Naive B cell (primary cell): Measurements from ENCODE around the gene ANKMY1. TPM values are rescaled to one million over a fixed set of nuclear protein-coding genes. Genes with fewer than 3 reads are reported as not detected.

Experiments
- ATAC-seq, 2 donors: fragments of 150-1000 bp; cut with Tn5 transposase; 2 replicates each; pipeline ENCODE4 v1.10.0; 2021; ENCODE audit warnings: low read depth in 2 of 2, mild to moderate bottlenecking in 2 of 2, moderate library complexity in 2 of 2
- DNase-seq: peaks from one replicate; pipeline ENCODE4 v3.0.0; 2022
- H3K27ac Mint-ChIP-seq, 6 donors: one replicate each; pipeline ENCODE4 v1.8.0; 2020 to 2022; ENCODE audit warnings: mild to moderate bottlenecking in 6 of 6, mixed read lengths in 6 of 6, moderate library complexity in 5 of 6, inconsistent platforms in 2 of 6
- H3K27me3 Mint-ChIP-seq, 3 donors: one replicate each; pipeline ENCODE4 v1.8.0; 2021 to 2022; ENCODE audit warnings: mixed read lengths in 3 of 3, mild to moderate bottlenecking in 1 of 3
- H3K36me3 Mint-ChIP-seq, 2 donors: one replicate each; pipeline ENCODE4 v1.8.0; 2020 to 2022; ENCODE audit warnings: mixed read lengths in 2 of 2, inconsistent platforms in 1 of 2, mild to moderate bottlenecking in 1 of 2
- H3K4me1 Mint-ChIP-seq, 3 donors: one replicate each; pipeline ENCODE4 v1.8.0; 2020 to 2022; ENCODE audit warnings: mixed read lengths in 3 of 3, inconsistent platforms in 1 of 3, mild to moderate bottlenecking in 1 of 3, moderate library complexity in 1 of 3
- H3K4me3 Mint-ChIP-seq, 8 donors: one replicate each; pipeline ENCODE4 v1.8.0; 2020 to 2022; ENCODE audit warnings: mild to moderate bottlenecking in 8 of 8, mixed read lengths in 8 of 8, moderate library complexity in 8 of 8, inconsistent platforms in 2 of 8
- H3K9me3 Mint-ChIP-seq, 7 donors: one replicate each; pipeline ENCODE4 v1.8.0; 2020 to 2022; ENCODE audit warnings: mixed read lengths in 7 of 7, mild to moderate bottlenecking in 5 of 7, inconsistent platforms in 2 of 7, moderate library complexity in 1 of 7
- polyA plus RNA-seq, 6 donors: library from polyadenylated mRNA; unstranded; fragments of 300-500 nt; fragmentation: Illumina TruSeq; gene quantifications; one replicate each; pipeline ENCODE4 v1.2.3, GENCODE V29; 2021; ENCODE audit warnings: low read depth in 6 of 6

Gene ANKMY1
- polyA plus RNA-seq, 6 donors from 2014 or later = 5.8 to 21.1 (median 8.9) TPM

DNA sequence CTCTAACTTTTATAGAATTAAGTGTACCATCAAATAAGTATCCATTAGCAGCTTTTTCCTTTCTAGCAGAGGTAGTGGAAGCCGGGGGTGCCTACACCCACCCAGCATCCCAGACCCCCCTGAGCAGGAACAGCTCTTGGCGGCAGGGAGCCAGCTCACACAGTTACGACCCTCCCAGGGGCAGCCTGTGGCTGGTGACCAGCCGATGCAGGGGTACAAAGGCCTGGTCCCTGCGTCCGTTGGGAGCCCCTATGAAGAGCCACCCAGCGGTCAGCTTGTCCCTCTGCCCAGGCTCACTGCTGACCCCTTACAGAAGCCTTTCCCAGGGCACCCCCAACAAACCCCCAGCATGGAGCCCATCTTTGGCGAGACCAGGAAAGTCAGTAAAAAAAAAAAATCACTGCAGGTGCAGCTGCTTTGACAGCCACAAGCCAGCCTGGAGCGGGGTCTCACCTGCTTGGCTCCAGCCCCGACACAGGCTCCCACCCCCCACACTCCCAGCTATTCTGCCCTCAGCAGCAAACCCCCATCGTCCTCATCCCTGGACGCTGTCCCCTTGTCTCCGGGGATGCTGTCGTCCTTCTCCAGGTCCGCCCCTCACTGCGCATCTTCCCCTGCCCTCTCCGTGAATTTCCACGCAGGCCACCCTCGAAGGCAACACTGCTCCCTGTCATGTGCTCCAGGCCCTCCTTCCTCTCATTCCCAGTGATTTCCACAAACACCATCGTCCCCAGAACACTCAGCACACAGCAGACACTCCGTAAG lies 79.3 kb downstream of the ANKMY1 start:
- no peak for DNase-seq
- Mint-ChIP-seq H3K9me3 (peaks cover 7 to 34% (median 20%) of the 10 kb centered on the region in 7 donors), H3K36me3 (peaks cover 15 to 28% of the 10 kb centered on the region in 2 donors), H3K27me3 (no peaks in the 10 kb centered on the region), H3K4me3 (no peak overlapping the region), H3K27ac (no peak overlapping the region), H3K4me1 (no peaks in the 10 kb centered on the region)
- no peak for ATAC-seq

- Mint-ChIP-seq H3K36me3 (peaks cover 19 to 33% of the 10 kb centered on the region in 2 donors), H3K4me3 (no peak overlapping the region), H3K4me1 (no peaks in the 10 kb centered on the region), H3K27me3 (no peaks in the 10 kb centered on the region), H3K9me3 (peaks cover 10 to 40% (median 26%) of the 10 kb centered on the region in 7 donors), H3K27ac (no peak overlapping the region)
- ATAC-seq = no peak
- DNase-seq = no peak
Measured at GRCh38 chr2:240477916-240478315, 79.9 kb downstream of the ANKMY1 start.

DNA sequence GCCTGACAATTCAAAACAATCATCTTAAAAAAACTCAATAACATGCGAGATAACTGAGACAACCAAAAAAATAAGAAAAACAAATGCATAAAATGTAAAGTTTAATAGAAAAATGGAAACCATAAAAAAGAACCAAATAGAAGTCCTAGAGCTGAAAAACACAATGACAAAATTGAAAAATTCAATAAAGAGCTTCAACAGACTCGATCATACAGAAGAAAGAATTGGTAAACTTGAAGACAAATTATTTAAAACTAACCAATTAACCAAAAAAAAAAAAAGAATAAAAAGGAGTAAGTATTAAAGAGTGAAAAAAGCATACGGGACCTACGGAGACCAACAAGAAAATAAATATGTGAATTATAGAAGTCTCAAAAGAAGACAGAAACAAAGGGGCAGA lies 84.6 kb downstream of the ANKMY1 start:
- no peak for ATAC-seq
- DNase-seq = no peak
- Mint-ChIP-seq H3K9me3 (peaks cover 7 to 51% (median 31%) of the 10 kb centered on the region in 7 donors), H3K4me3 (no peak overlapping the region), H3K27ac (peak overlapping the region in 1 of 6 donors; percentile 42), H3K36me3 (peaks cover 23% of the 10 kb centered on the region in 2 donors), H3K27me3 (no peaks in the 10 kb centered on the region), H3K4me1 (peaks cover 2 to 5% (median 4%) of the 10 kb centered on the region in 3 donors)

DNA sequence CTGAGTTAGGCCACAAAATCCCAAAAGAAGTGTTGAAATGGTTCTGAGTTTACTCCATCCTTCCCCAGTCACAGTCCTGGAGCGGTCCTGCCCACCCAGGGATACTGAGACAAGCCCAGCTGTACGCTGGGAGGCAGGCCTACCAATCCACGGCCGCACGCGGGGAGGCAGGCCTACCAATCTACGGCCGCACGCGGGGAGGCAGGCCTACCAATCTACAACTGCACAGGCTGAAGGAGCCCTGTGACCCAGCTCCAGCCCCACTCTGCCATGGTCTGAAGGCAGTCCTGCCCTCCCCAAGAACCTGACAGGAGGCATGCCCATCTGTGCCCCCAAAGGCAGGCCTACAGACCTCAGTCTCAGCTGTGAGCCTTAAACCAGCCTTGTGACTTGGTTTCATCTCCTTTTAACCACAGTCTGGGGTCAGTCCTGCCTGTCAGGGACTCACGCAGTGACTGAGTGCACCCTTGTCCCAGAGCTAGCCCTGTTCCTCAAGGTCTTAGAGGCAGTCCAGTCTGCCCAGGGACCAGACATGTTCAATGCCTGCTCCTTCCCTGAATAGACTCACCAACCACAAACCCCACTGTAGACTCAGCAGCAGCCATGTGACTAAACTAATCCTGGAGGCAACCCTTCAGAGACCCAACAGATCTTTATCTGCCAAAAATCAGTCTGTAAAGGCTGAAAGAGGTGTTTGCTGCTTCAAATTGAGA lies 85.6 kb downstream of the ANKMY1 start:
- no peak overlapping the region for H3K4me3 Mint-ChIP-seq
- H3K27ac Mint-ChIP-seq = no peak overlapping the region
- DNase-seq = no peak
- ATAC-seq = no peak
- H3K9me3 Mint-ChIP-seq = peaks cover 7 to 44% (median 31%) of the 10 kb centered on the region in 7 donors
- no peaks in the 10 kb centered on the region for H3K27me3 Mint-ChIP-seq
- H3K36me3 Mint-ChIP-seq = peaks cover 17 to 23% of the 10 kb centered on the region in 2 donors
- H3K4me1 Mint-ChIP-seq = peaks cover 2 to 5% (median 4%) of the 10 kb centered on the region in 3 donors

GRCh38 chr2:240469740-240470139 lies 88.0 kb downstream of the ANKMY1 start:
- peaks cover 2 to 5% (median 4%) of the 10 kb centered on the region in 3 donors for H3K4me1 Mint-ChIP-seq
- no peak overlapping the region for H3K4me3 Mint-ChIP-seq
- ATAC-seq (no peak), DNase-seq (no peak)
- H3K9me3 Mint-ChIP-seq = peaks cover 7 to 32% (median 20%) of the 10 kb centered on the region in 7 donors
- peaks cover 9 to 14% of the 10 kb centered on the region in 2 donors for H3K36me3 Mint-ChIP-seq
- no peaks in the 10 kb centered on the region for H3K27me3 Mint-ChIP-seq
- H3K27ac Mint-ChIP-seq = peak overlapping the region in 1 of 6 donors; percentile 47

- ATAC-seq = no peak
- H3K27ac Mint-ChIP-seq = no peak overlapping the region
- H3K36me3 Mint-ChIP-seq = peaks cover 9 to 11% of the 10 kb centered on the region in 2 donors
Measured at GRCh38 chr2:240469239-240469636, 88.5 kb downstream of the ANKMY1 start.

GRCh38 chr2:240468303-240469238 lies 89.2 kb downstream of the ANKMY1 start:
- H3K27me3 Mint-ChIP-seq = no peaks in the 10 kb centered on the region
- ATAC-seq (no peak), DNase-seq (no peak)
- peaks cover 2 to 5% (median 4%) of the 10 kb centered on the region in 3 donors for H3K4me1 Mint-ChIP-seq
- no peak overlapping the region for H3K4me3 Mint-ChIP-seq
- no peak overlapping the region for H3K27ac Mint-ChIP-seq
- H3K9me3 Mint-ChIP-seq = peaks cover 4 to 21% (median 11%) of the 10 kb centered on the region in 7 donors
- peaks cover 5 to 8% of the 10 kb centered on the region in 2 donors for H3K36me3 Mint-ChIP-seq

More at GRCh38 chr2:240469239-240469636, 88.5 kb downstream of the ANKMY1 start:
- Mint-ChIP-seq H3K9me3 (peaks cover 7 to 28% (median 16%) of the 10 kb centered on the region in 7 donors), H3K27me3 (no peaks in the 10 kb centered on the region), H3K4me1 (peaks cover 2 to 5% (median 4%) of the 10 kb centered on the region in 3 donors), H3K4me3 (no peak overlapping the region)
- no peak for DNase-seq

GRCh38 chr2:240467659-240468302 lies 90.0 kb downstream of the ANKMY1 start:
- H3K27me3 Mint-ChIP-seq = no peaks in the 10 kb centered on the region
- no peak for ATAC-seq

GRCh38 chr2:240467149-240467642 lies 90.6 kb downstream of the ANKMY1 start:
- no peaks in the 10 kb centered on the region for H3K27me3 Mint-ChIP-seq
- H3K27ac Mint-ChIP-seq = no peak overlapping the region
- peaks cover 2 to 5% (median 4%) of the 10 kb centered on the region in 3 donors for H3K4me1 Mint-ChIP-seq
- ATAC-seq (no peak), DNase-seq (no peak)
- H3K9me3 Mint-ChIP-seq = peaks cover 0 to 10% (median 5%) of the 10 kb centered on the region in 7 donors
- H3K4me3 Mint-ChIP-seq = no peak overlapping the region
- peaks cover 0 to 4% of the 10 kb centered on the region in 2 donors for H3K36me3 Mint-ChIP-seq

More at GRCh38 chr2:240467659-240468302, 90.0 kb downstream of the ANKMY1 start:
- no peak for DNase-seq
- Mint-ChIP-seq H3K4me1 (peaks cover 2 to 5% (median 4%) of the 10 kb centered on the region in 3 donors), H3K9me3 (peaks cover 0 to 15% (median 5%) of the 10 kb centered on the region in 7 donors), H3K36me3 (peaks cover 0 to 4% of the 10 kb centered on the region in 2 donors), H3K4me3 (no peak overlapping the region), H3K27ac (no peak overlapping the region)

- no peak for ATAC-seq
- Mint-ChIP-seq H3K27me3 (no peaks in the 10 kb centered on the region), H3K4me1 (peaks cover 2 to 5% (median 4%) of the 10 kb centered on the region in 3 donors), H3K27ac (no peak overlapping the region), H3K4me3 (no peak overlapping the region), H3K9me3 (peaks cover 0 to 6% (median 5%) of the 10 kb centered on the region in 7 donors), H3K36me3 (peaks cover 0 to 4% of the 10 kb centered on the region in 2 donors)
- DNase-seq = no peak
Measured at GRCh38 chr2:240466579-240467148, 91.1 kb downstream of the ANKMY1 start.

GRCh38 chr2:240465765-240466578 lies 91.8 kb downstream of the ANKMY1 start:
- H3K27me3 Mint-ChIP-seq = no peaks in the 10 kb centered on the region
- DNase-seq = no peak
- peaks cover 0 to 4% of the 10 kb centered on the region in 2 donors for H3K36me3 Mint-ChIP-seq
- H3K27ac Mint-ChIP-seq = no peak overlapping the region
- peaks cover 2 to 5% (median 4%) of the 10 kb centered on the region in 3 donors for H3K4me1 Mint-ChIP-seq
- no peak for ATAC-seq
- H3K4me3 Mint-ChIP-seq = no peak overlapping the region
- peaks cover 0 to 6% (median 3%) of the 10 kb centered on the region in 7 donors for H3K9me3 Mint-ChIP-seq
